Endometrial microvascular endothelial cells (primary cell): ENCODE data around the gene OTUD5. TPM values are rescaled to one million over a fixed set of nuclear protein-coding genes. Genes with fewer than 3 reads are reported as not detected.
"Not testable (repeated sequence)": the region's sequence is repeated elsewhere in the genome, so short reads cannot be mapped to it uniquely, and the experiment has no call there.

Experiments
- in situ Hi-C: cut with HindIII; loops from 2 replicates; pipeline ENCODE4 v1.10.0; 2017; ENCODE audit warnings: low sequenced_read_pairs, low pct_unique_long_range_greater_than_20kb; ENCODE audit errors: inconsistent ontology term
- total RNA-seq: library from RNA; depleted of rRNA; stranded (reverse); fragments of >200 nt; gene quantifications from one replicate; pipeline ENCODE4 v1.2.3, GENCODE V29; 2015; ENCODE audit errors: inconsistent ontology term

Gene OTUD5
- total RNA-seq, 1 donor from 2014 or later: 27.3 TPM

- in situ Hi-C loops: no loop called here
Measured at GRCh38 chrX:48897157-48897624, 60.2 kb downstream of the OTUD5 start.

- in situ Hi-C loops: no loop called here
Measured at GRCh38 chrX:48896611-48897011, 60.8 kb downstream of the OTUD5 start.

GRCh38 chrX:48894891-48895290, 62.5 kb downstream of the OTUD5 start:
- in situ Hi-C loops: no loop called here

GRCh38 chrX:48893556-48894348, 63.7 kb downstream of the OTUD5 start:
- in situ Hi-C loops: no loop called here

GRCh38 chrX:48892896-48893295, 64.5 kb downstream of the OTUD5 start:
- in situ Hi-C loops: no loop called here

GRCh38 chrX:48891402-48892288, 65.8 kb downstream of the OTUD5 start:
- in situ Hi-C loops: no loop called here

GRCh38 chrX:48890934-48891401, 66.4 kb downstream of the OTUD5 start:
- in situ Hi-C loops: no loop called here

- in situ Hi-C loops: no loop called here
Measured at GRCh38 chrX:48890296-48890925, 67.0 kb downstream of the OTUD5 start.

GRCh38 chrX:48886586-48886985, 70.8 kb downstream of the OTUD5 start:
- in situ Hi-C loops: not testable (repeated sequence)

- in situ Hi-C loops: no loop called here
Measured at GRCh38 chrX:48883729-48884128, 73.7 kb downstream of the OTUD5 start.

GRCh38 chrX:48876944-48877343, 80.5 kb downstream of the OTUD5 start:
- in situ Hi-C loops: not testable (repeated sequence)

Other genes with a start within 250 kb of the OTUD5 start
- gene GLOD5, start 195.9 kb downstream of the OTUD5 start, total RNA-seq: not detected
- gene GATA1, start 171.0 kb downstream of the OTUD5 start, total RNA-seq: not detected
- gene HDAC6, start 155.5 kb downstream of the OTUD5 start, total RNA-seq: 59.2 TPM
- not detected for gene ERAS, start 131.1 kb downstream of the OTUD5 start, total RNA-seq
- gene PCSK1N, start 122.0 kb downstream of the OTUD5 start, total RNA-seq: not detected
- 58.7 TPM for gene TIMM17B, start 59.8 kb downstream of the OTUD5 start, total RNA-seq
- 68.3 TPM for gene PQBP1, start 59.7 kb downstream of the OTUD5 start, total RNA-seq
- gene SLC35A2, start 46.0 kb downstream of the OTUD5 start, total RNA-seq: 27.4 TPM
- 5.3 TPM for gene PIM2, start 38.6 kb downstream of the OTUD5 start, total RNA-seq
- gene KCND1, start 14.2 kb upstream of the OTUD5 start, total RNA-seq: 1.4 TPM
- gene GRIPAP1, start 44.7 kb upstream of the OTUD5 start, total RNA-seq: 21.2 TPM
- 82.3 TPM for gene TFE3, start 85.8 kb upstream of the OTUD5 start, total RNA-seq
- gene CCDC120, start 101.4 kb upstream of the OTUD5 start, total RNA-seq: 1.0 TPM
- gene PRAF2, start 116.4 kb upstream of the OTUD5 start, total RNA-seq: 11.2 TPM
- 33.7 TPM for gene WDR45, start 122.3 kb upstream of the OTUD5 start, total RNA-seq
- gene GPKOW, start 166.1 kb upstream of the OTUD5 start, total RNA-seq: 29.1 TPM
- gene MAGIX, start 205.2 kb upstream of the OTUD5 start, total RNA-seq: 3.7 TPM
- gene PLP2, start 214.3 kb upstream of the OTUD5 start, total RNA-seq: 135 TPM
- gene PRICKLE3, start 228.8 kb upstream of the OTUD5 start, total RNA-seq: 23.4 TPM
- gene SYP, start 242.6 kb upstream of the OTUD5 start, total RNA-seq: 0.09 TPM